CD4-positive, alpha-beta T cell treated with Interleukin-1 beta for 1 hour (primary cell): ENCODE data around the gene FTSJ1.
"Not testable (repeated sequence)": the region's sequence is repeated elsewhere in the genome, so short reads cannot be mapped to it uniquely, and the experiment has no call there.

Experiments
- DNase-seq, 2 donors: peaks; one replicate each; pipeline ENCODE4 v3.0.0-alpha.2; 2020 to 2022

Gene FTSJ1

DNA sequence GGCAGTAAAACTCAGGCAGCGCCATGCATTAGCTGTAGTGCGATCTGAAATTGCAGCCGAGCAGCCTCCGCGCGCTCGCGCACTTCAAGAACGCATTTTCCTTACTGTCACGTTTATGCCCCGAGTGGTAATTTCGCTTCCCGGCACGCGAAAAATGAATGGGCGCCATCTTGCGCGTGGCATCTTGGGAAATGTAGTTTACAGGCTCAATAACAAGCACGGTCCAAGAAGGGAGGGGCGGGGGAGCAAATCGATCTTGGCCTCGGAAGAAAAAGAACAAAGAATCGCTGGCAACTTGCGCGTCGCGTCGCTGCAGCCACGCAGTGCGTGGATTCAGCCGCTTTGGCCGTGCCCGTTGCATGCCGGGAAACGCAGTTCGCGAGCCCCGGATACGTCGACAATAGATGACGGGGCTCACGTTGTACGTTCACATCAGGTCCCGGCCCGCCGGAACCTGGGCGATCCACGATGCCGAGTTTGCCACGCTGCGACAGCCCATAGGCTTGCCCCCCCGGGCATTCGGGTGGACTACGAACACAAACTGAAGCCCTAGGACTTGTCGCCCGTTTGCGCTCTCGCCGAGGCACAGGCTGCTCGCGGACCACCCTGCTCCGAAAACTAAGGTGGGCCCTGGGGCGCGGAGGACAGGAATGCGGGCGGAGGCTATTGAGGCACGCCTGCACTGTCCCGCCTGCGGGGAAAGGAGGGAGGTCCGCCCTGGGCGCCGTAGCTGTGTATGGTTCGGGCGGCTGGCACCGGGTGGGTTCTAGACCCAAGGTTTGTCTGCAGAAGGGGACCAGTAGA lies at the start of gene FTSJ1:
Gene FTSJ1, plus strand, starts transcription at position 426 of the 804 bp plus-strand sequence. CDS start 1,849 bp downstream, outside the sequence.
- peak; percentile 93 to 94 for DNase-seq

DNA sequence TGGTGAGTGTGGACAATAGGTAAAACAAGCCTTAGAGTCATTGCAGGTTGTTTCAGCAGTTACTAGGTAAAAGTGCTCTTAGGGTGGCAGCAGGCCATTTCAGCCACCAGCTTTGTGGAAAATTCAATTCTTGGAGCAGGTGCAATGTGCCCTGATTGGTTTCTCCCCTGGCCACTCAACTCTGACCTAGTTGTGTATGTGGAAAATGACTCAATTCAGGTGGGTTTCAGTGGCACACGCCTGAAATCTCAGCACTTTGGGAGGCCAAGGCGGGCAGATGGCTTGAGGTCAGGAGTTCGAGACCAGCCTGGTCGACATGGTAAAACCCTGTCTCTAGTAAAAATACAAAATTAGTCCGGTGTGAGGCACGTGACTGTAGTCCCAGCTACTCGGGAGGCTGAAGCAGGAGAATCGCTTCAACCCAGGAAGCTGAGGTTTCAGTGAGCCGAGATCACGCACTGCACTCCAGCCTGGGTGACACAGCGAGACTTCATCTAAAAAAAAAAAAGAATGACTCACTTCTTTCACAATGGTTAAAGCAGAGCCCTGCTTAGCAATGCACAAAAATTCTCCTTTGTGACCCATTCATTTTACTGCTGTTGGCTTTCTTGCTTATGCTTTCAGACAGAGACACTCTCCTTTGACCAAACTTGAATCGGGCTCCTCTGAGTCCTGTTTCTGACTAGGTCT lies 48.8 kb upstream of the FTSJ1 start:
- not testable (repeated sequence) for DNase-seq

- not testable (repeated sequence) for DNase-seq
Measured at GRCh38 chrX:48429606-48430005, 46.4 kb upstream of the FTSJ1 start.

- not testable (repeated sequence) for DNase-seq
Measured at GRCh38 chrX:48430166-48430565, 45.8 kb upstream of the FTSJ1 start.

DNA sequence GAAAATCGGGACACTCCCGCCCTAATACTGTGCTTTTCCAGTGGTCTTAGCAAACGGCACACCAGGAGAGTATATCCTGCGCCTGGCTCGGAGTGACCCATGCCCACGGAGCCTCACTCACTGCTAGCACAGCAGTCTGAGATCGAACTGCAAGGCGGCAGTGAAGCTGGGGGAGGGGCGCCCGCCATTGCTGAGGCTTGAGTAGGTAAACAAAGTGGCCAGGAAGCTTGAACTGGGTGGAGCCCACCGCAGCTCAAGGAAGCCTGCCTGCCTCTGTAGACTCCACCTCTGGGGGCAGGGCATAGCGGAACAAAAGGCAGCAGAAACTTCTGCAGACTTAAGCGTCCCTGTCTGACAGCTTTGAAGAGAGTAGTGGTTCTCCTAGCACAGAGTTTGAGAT lies 42.3 kb upstream of the FTSJ1 start:
- DNase-seq: peak in 1 of 2 donors; percentile 10

GRCh38 chrX:48447201-48447600 lies 28.8 kb upstream of the FTSJ1 start:
- not testable (repeated sequence) for DNase-seq

DNA sequence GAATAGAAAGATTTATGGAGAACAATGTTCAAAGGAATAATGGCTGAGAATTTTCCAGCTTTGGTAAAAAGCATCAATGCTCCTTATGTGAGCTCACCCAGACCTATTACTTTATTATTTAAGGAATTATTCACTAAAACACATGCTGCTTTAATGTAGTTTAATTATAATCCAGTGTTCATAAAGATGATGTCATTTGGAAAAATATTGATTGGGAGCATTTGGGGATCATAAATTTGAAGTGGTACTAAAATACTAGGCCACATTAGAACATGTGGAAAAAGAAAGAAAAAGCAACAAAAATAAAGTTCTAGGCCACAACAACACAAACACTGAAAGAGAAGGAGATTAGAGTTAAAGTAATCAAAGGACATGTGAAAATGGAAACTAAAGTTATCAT lies 25.9 kb upstream of the FTSJ1 start:
- DNase-seq: no peak

DNA sequence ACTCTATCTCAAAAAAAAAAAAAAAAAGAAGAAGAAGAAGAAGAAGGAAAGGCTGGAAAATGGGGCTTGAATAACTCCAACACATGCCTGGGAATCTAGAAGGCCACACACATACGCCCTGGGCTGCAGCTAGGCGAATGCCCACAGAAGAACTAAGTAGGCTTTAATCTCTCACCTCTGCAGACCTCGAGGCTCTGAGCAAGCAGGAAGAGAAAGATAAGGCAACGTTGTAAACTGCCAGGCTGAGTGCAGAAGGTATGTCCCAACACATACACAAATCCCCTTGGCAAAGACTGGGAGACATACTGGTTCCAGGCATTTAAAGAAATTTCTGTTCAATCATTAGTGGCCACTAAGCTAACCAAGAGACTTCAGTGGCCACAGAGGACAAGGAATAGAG lies 24.3 kb upstream of the FTSJ1 start:
- no peak for DNase-seq

DNA sequence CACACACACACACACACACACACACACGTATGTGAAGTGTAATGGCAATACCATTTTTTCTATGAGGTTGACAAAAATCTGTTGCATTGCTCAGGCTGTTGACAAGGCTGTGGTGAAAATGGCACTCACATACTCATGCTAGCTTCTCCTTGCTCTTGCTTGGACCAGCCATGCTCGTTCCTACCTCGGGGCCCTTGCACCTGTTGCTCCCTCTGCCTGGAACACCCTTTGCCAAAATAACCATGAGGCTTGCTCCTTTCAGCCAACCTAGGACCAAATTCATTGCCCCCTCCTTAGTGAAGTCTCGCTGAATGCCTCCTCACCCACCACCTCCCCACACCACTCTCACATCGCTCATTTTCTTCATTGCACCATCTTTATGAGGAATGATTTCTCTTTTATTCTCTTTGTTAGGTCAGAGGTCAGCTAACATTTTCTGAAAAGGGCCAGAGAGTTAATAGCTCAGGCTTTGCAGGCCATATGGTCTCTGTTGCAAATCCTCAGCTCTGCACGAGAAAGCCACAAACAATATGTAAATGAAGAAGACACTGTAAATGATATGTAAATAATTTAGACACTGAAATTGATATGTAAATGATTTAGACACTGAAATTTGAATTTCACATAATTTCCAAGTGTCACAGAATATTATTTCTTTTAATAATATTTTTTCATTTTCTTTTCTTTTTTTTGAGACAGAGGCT lies 19.2 kb upstream of the FTSJ1 start:
- DNase-seq: no peak

DNA sequence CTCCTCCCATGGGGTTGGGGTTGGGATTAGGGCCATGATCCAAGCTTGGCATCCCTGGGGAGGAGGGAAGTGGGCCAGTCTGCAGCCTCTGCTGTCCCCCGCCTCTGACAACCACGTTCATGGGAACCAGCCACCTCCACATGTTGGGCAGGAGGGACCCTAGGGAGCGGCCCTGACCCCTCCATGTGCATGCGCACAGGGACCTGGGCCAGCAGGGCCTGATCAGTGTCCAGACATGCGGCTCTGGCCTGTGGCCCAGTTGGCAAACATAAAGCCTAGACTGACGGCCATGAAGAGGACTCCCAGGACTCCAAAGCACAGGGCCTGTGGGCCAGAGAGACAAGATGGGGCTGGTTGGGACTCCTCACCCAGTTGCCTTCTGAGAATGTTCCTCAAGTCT lies 17.3 kb upstream of the FTSJ1 start:
- DNase-seq: no peak

GRCh38 chrX:48459483-48459882 lies 16.5 kb upstream of the FTSJ1 start:
- no peak for DNase-seq

GRCh38 chrX:48460031-48460430 lies 16.0 kb upstream of the FTSJ1 start:
- DNase-seq: no peak

DNA sequence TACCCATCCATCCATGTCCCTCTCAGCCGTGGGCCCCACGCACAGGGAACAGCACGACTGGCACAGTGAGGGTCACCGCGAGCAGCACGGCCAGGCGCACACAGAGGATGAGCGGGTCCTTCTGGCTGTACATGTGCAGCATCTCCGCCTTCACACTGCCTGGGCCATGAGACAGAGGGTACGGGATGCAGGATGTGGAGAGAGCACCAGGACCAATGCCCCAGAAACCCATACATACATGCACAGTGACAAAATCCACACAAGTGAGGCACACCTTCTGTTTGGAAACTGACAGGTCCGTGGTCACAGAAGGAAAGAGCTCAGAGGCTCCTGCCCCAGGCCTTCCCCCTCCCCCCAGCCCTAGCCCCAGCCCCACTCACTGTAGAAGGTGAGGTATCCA lies 15.4 kb upstream of the FTSJ1 start:
- DNase-seq: no peak

- no peak for DNase-seq
Measured at GRCh38 chrX:48461830-48462229, 14.2 kb upstream of the FTSJ1 start.

DNA sequence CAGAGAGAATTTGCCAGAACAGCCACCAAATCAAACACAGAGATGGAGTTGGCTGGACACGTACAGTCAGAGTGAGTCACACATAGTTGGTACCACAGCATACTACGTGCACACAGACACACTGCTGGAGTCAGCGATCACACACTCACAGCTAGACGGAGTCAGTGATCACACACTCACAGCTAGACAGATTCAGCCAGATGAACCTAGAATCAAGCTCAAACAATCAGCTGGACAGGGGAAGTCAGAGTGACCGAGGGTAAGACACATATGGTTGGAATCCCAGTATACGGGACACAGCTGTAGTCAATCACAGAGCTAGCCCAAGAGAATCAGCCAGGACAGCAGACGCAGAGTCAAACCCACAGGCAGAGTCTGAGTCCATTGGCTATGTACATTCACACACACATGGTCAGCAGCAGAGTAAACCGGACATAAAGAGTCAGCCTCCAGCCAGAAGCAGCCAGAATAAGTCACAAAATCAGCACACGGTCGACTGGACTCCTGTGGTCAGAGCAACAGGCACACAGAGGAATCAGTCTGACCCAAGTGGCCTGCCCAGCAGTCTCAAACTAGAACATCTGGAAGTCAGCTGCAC lies 10.6 kb upstream of the FTSJ1 start:
- DNase-seq: no peak

DNA sequence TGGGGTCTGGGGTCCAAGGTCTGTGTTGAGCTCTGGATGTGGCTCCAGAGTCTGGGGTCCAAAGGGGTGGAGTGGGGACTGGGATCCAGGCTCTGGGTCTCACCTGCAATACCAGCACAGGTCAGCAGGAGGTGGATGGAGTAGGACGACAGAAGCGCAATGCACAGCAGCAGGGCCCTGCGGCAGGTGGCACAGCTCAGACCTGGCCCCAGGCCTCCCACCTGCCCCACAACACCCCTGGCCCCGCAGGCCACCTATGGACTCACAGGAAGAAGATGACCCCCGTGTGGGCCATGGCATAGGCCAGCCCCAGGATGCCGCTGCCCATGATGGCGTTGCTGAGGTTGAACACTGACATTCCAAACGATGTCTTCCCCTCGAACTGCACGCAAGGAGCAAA lies 9.3 kb upstream of the FTSJ1 start:
- DNase-seq: no peak

DNA sequence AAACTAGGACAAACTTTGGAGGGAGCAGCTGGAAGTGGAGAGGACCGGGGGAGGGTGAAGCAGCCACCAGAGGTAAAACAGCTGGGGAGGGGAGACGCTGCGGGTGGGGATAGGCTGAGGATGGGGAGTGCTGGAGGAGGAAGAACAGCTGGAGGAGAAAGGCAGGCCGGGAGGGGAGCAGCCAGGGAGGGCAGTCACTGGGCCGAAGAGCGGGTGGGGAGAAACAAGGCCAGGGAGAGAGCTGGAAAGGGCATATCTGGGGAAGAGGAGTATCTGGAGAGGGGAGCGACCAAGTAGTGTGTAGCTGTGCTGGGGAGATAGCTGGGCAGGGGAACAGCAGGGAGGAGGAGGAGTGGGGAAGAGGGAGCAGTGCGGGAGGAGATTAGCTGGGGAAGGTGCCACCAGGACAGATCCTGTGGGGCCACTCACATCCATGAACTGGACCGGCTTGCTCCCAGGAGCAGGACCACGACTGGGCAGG lies 8.7 kb upstream of the FTSJ1 start:
- DNase-seq: no peak

DNA sequence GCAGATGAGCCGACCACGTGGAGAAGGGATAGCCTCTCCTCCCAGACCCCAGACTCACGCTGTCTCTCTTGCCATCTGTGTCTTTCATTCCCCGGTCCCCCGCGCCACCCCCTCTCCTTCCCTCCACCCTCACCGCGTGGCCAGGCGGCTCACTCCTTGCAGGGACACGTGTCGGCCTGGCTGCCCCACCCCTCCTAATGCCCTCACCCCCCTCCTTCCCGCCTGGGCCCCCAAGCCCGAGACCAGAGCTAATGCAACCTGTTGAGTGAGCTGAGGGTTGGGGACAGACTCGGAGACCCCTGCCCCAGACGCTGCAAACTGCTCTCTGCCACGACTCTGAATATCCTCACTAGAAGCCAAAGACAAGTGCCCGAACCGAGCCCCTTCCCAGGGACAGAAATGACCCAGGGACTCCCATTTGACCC lies 7.7 kb upstream of the FTSJ1 start:
- DNase-seq: peak in 1 of 2 donors; percentile 30

GRCh38 chrX:48468693-48469691 lies 7.0 kb upstream of the FTSJ1 start:
- DNase-seq: peak; percentile 46 to 58

DNA sequence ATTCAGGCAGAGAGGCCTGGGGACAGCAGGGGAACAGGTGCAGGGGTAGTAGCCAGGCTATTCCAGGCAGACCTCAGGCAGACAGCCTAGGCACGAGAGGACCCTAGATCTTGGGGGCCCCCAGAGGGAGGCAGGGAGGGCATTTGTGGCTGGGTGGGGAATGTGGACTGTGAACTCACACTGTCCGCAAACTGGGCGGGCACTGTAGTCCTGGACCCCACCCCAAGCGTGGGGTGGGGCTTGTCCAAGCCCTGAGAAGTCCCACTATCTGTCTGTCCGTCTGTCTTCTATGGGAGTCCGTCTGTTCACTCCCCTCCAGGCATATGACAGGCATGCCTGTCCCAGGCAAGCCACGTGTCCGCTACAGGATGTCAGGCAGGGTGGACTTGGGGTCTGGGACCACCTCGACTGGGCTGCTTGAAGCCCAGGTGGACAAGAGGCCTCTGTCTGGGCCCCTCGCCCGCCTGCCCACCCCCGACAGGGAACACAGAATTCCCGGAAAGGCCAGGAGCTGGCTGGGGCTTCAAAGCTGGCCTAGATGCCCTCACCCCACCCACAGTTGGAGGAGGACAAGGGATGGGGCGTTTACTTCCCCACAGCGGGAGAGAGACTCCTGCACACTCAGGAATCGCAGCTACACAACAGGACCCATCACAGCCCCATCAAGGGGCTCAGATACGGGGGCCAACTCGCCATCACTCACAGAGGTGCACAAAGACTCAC lies 5.7 kb upstream of the FTSJ1 start, which contains the start of gene SLC38A5:
Gene SLC38A5, minus strand, starts transcription at position 151 of the 723 bp plus-strand sequence. CDS start 2,336 bp downstream, outside the sequence.
- DNase-seq: no peak

GRCh38 chrX:48470833-48471118 lies 5.2 kb upstream of the FTSJ1 start:
- DNase-seq: no peak
